ENCODE data around the gene CCDC71.

Gene CCDC71

GRCh38 chr3:49183873-49184272, 17.7 kb upstream of the CCDC71 start:
- no peaks in the 10 kb centered on the region for H3K36me3 ChIP-seq (ENCODE audit: insufficient read depth)
- H3K4me3 ChIP-seq (IDR thresholded peaks at IDR 0.05; ENCODE audit: insufficient read depth, low read depth, low read length) = no peak overlapping the region
- TF ChIP-seq CTCF (conservative IDR thresholded peaks at IDR 0.05; ENCODE audit: low read depth, low read length) = no peak
- H3K27ac ChIP-seq = no peak overlapping the region
- no peaks in the 10 kb centered on the region for H3K4me1 ChIP-seq (ENCODE audit: low read depth, poor library complexity, severe bottlenecking)
- no peak overlapping the region for H3K9ac ChIP-seq
- no peaks in the 10 kb centered on the region for H3K27me3 ChIP-seq (ENCODE audit: insufficient read depth, low read depth)
- H3K79me2 ChIP-seq (ENCODE audit: insufficient read depth, low read depth) = no peaks in the 10 kb centered on the region
- no peak overlapping the region for H2AFZ ChIP-seq (ENCODE audit: low read depth)
- H4K20me1 ChIP-seq (ENCODE audit: insufficient read depth) = no peaks in the 10 kb centered on the region
- H3K4me2 ChIP-seq = no peak overlapping the region

DNA sequence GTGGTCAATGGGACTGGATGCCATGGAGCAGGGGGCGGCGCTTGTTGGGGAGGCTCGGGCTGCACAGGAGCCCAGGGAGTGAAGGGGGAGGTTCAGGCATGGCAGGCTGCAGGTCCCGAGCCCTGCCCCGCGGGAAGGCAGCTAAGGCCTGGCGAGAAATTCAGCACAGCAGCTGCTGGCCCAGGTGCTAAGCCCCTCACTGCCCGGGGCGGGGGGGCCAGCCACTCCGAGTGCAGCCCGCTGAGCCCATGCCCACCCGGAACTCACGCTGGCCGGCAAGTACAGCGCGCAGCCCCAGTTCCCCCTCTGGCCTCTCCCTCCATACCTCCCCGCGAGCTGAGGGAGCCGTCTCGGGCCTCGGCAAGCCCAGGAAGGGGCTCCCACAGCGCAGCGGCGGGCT, 16.6 kb upstream of the CCDC71 start:
- H3K36me3 ChIP-seq (ENCODE audit: insufficient read depth) = no peaks in the 10 kb centered on the region
- no peaks in the 10 kb centered on the region for H4K20me1 ChIP-seq (ENCODE audit: insufficient read depth)
- TF ChIP-seq CTCF (conservative IDR thresholded peaks at IDR 0.05; ENCODE audit: low read depth, low read length) = no peak
- H3K9ac ChIP-seq = no peak overlapping the region
- H3K27ac ChIP-seq = no peak overlapping the region
- no peaks in the 10 kb centered on the region for H3K79me2 ChIP-seq (ENCODE audit: insufficient read depth, low read depth)
- H2AFZ ChIP-seq (ENCODE audit: low read depth) = no peak overlapping the region
- H3K4me3 ChIP-seq (IDR thresholded peaks at IDR 0.05; ENCODE audit: insufficient read depth, low read depth, low read length) = no peak overlapping the region
- no peak overlapping the region for H3K4me2 ChIP-seq
- no peaks in the 10 kb centered on the region for H3K4me1 ChIP-seq (ENCODE audit: low read depth, poor library complexity, severe bottlenecking)
- H3K27me3 ChIP-seq (ENCODE audit: insufficient read depth, low read depth) = no peaks in the 10 kb centered on the region

DNA sequence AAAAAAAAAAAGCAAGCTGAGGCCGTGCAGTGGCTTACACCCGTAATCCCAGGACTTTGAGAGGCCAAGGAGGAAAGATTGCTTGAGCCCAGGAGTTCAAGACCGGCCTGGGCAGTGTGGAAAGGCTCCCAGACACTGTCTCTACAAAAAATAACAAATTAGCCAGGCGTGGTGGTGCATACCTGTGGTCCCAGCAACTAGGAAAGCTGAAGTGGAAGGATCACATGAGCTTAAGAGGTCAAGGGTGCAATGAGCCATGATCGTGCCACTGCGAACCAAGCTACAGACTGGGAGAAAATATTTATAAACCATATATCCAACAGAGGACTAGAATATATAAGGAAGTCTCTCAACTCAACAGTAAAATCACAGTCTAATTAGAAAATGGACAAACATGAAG, 15.2 kb upstream of the CCDC71 start:
- Histone ChIP-seq H2AFZ (ENCODE audit: low read depth) (no peak overlapping the region), H3K4me2 (no peak overlapping the region), H4K20me1 (ENCODE audit: insufficient read depth) (no peaks in the 10 kb centered on the region), H3K9ac (no peak overlapping the region), H3K79me2 (ENCODE audit: insufficient read depth, low read depth) (no peaks in the 10 kb centered on the region), H3K4me1 (ENCODE audit: low read depth, poor library complexity, severe bottlenecking) (no peaks in the 10 kb centered on the region), H3K27ac (no peak overlapping the region), H3K27me3 (ENCODE audit: insufficient read depth, low read depth) (no peaks in the 10 kb centered on the region), H3K36me3 (ENCODE audit: insufficient read depth) (no peaks in the 10 kb centered on the region), H3K4me3 (IDR thresholded peaks at IDR 0.05; ENCODE audit: insufficient read depth, low read depth, low read length) (no peak overlapping the region)
- no peak for TF ChIP-seq CTCF (conservative IDR thresholded peaks at IDR 0.05; ENCODE audit: low read depth, low read length)

DNA sequence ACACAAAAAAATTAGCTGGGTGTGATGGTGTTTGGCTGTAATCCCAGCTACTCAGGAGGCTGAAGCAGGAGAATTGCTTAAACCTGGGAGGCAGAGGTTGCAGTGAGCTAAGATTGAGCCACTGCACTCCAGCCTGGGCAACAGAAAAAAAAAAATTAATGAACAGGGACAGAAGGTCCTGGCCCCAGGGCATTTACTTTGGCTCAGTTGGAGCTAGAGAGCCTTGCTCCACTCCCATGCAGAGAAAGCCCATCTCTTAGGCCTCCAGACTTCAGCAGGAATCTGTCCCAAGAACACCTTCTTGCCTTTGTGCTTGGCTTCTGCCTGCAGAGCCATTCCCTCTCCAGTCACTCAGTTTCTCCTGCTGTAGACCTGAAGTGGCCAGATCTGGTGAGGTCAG, 14.0 kb upstream of the CCDC71 start:
- Histone ChIP-seq H3K79me2 (ENCODE audit: insufficient read depth, low read depth) (no peaks in the 10 kb centered on the region), H2AFZ (ENCODE audit: low read depth) (no peak overlapping the region), H3K27me3 (ENCODE audit: insufficient read depth, low read depth) (no peaks in the 10 kb centered on the region), H4K20me1 (ENCODE audit: insufficient read depth) (no peaks in the 10 kb centered on the region), H3K4me3 (IDR thresholded peaks at IDR 0.05; ENCODE audit: insufficient read depth, low read depth, low read length) (no peak overlapping the region), H3K4me2 (no peak overlapping the region), H3K36me3 (ENCODE audit: insufficient read depth) (no peaks in the 10 kb centered on the region), H3K4me1 (ENCODE audit: low read depth, poor library complexity, severe bottlenecking) (no peaks in the 10 kb centered on the region), H3K27ac (no peak overlapping the region), H3K9ac (no peak overlapping the region)
- TF ChIP-seq CTCF (conservative IDR thresholded peaks at IDR 0.05; ENCODE audit: low read depth, low read length) = no peak

DNA sequence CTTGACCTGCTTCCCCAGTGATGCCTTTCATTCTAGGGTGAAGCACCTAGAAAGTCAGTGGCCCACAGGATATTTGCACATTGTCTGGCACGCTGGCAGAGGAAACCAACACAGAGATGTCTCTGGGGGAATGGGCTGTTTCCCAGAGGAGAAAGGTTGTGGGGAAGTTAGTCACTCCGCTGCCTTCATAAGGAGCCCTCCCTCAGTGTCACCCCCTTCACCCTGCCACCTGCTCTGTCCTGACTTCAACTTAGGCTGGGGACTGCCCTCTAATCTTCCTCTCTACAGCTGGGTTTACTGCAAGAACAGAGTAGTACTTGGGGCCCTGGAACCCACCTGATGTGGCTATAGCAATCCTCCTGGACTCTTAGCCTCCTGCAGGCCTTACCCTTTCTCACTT, 10.9 kb upstream of the CCDC71 start:
- Histone ChIP-seq H3K4me1 (ENCODE audit: low read depth, poor library complexity, severe bottlenecking) (no peaks in the 10 kb centered on the region), H3K4me3 (IDR thresholded peaks at IDR 0.05; ENCODE audit: insufficient read depth, low read depth, low read length) (no peak overlapping the region), H2AFZ (ENCODE audit: low read depth) (no peak overlapping the region), H3K9ac (no peak overlapping the region), H3K79me2 (ENCODE audit: insufficient read depth, low read depth) (no peaks in the 10 kb centered on the region), H4K20me1 (ENCODE audit: insufficient read depth) (no peaks in the 10 kb centered on the region), H3K27ac (no peak overlapping the region), H3K4me2 (no peak overlapping the region), H3K36me3 (ENCODE audit: insufficient read depth) (no peaks in the 10 kb centered on the region), H3K27me3 (ENCODE audit: insufficient read depth, low read depth) (no peaks in the 10 kb centered on the region)
- TF ChIP-seq CTCF (conservative IDR thresholded peaks at IDR 0.05; ENCODE audit: low read depth, low read length) = no peak

Data from KMS-11 (cell line).